ENCODE results near the gene ACR. TPM values are rescaled to one million over a fixed set of nuclear protein-coding genes. Genes with fewer than 3 reads are reported as not detected.

The ACR gene
- total RNA-seq, 2 donors from 2014 or later = 13.1 TPM; not detected in 1

GRCh38 chr22:50705219-50705691 lies 32.7 kb upstream of the ACR start:
- Histone ChIP-seq H3K9me3 (no peaks in the 10 kb centered on the region), H3K27ac (no peak overlapping the region), H3K4me1 (replicated peaks) (no peaks in the 10 kb centered on the region), H3K36me3 (no peaks in the 10 kb centered on the region), H3K4me3 (no peak overlapping the region), H3K27me3 (replicated peaks; ENCODE audit: insufficient read depth) (no peaks in the 10 kb centered on the region)
- DNase-seq (ENCODE audit: low spot score) = no peak
- WGBS = 15% methylated on average over 23 of the region's 23 CpGs
- intact Hi-C loops (cut with DNase I) = no loop called here
- TF ChIP-seq POLR2A (IDR thresholded peaks at IDR 0.05) (no peak), POLR2AphosphoS5 (IDR thresholded peaks at IDR 0.05) (no peak)
- TF ChIP-seq, protein P1, sequence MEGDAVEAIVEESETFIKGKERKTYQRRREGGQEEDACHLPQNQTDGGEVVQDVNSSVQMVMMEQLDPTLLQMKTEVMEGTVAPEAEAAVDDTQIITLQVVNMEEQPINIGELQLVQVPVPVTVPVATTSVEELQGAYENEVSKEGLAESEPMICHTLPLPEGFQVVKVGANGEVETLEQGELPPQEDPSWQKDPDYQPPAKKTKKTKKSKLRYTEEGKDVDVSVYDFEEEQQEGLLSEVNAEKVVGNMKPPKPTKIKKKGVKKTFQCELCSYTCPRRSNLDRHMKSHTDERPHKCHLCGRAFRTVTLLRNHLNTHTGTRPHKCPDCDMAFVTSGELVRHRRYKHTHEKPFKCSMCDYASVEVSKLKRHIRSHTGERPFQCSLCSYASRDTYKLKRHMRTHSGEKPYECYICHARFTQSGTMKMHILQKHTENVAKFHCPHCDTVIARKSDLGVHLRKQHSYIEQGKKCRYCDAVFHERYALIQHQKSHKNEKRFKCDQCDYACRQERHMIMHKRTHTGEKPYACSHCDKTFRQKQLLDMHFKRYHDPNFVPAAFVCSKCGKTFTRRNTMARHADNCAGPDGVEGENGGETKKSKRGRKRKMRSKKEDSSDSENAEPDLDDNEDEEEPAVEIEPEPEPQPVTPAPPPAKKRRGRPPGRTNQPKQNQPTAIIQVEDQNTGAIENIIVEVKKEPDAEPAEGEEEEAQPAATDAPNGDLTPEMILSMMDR (IDR thresholded peaks at IDR 0.05) = no peak

DNA sequence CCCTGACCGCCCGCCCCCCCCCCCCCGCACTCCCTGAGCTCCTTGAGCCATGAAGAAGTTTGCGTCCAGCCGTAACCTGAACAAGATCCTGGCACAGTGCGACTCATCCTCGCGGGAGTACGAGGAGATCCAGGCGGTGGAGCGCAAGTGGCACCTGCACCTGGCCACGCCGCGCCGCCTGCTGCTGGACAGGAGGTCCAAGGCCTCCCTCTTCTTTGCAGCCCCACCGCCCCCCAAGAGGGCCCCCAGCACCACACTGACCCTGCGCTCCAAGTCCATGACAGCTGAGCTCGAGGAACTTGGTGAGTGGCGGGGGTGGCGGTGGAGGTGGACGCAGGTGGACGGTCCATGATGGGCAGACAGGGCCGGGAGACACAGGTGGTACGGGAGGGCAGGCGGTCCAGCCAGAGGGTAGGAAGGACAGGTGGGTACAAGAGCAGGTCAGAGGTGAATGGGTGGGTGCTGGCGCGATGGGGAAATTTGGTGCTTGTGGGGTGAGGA lies 32.1 kb upstream of the ACR start:
- H3K36me3 ChIP-seq = no peaks in the 10 kb centered on the region
- no peaks in the 10 kb centered on the region for H3K9me3 ChIP-seq
- no peak for DNase-seq (ENCODE audit: low spot score)
- no peak overlapping the region for H3K27ac ChIP-seq
- no peak overlapping the region for H3K4me3 ChIP-seq
- WGBS = 85% methylated on average over 25 of the region's 27 CpGs
- intact Hi-C loops (cut with DNase I) = no loop called here
- no peaks in the 10 kb centered on the region for H3K27me3 ChIP-seq (replicated peaks; ENCODE audit: insufficient read depth)
- TF ChIP-seq, protein P1 (IDR thresholded peaks at IDR 0.05) = no peak
- TF ChIP-seq POLR2AphosphoS5 (IDR thresholded peaks at IDR 0.05) (no peak), POLR2A (IDR thresholded peaks at IDR 0.05) (no peak)
- H3K4me1 ChIP-seq (replicated peaks) = no peaks in the 10 kb centered on the region

DNA sequence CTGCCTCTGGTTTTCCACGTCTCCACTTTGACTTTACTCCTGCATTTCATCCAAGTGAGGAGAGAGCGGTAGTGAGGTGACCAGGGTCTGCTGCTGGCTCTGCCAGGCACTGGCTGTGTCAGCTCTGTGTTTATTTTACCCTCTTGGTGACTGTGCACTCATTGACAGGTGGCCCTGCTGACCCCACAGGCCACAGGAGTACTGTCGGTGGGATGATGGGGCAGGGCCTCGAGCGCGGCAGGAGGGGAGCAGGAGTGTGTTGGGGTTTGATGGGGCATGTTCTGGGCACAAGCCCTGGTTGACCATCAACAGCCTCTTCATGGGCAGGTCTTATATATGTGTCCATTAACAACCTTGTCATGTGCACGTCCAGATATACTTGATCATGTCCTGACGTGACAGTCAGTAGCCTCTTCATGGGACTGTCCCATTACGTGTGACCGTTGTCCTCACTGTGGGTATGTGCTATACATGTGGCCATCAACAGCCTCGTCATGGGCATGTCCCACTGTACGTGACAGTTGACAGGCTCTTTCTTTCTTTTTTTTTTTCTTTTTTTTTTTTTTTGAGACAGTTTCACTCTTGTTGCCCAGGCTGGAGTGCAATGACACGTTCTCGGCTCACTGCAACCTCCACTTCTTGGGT lies 31.4 kb upstream of the ACR start:
- Histone ChIP-seq H3K4me1 (replicated peaks) (no peaks in the 10 kb centered on the region), H3K4me3 (no peak overlapping the region), H3K27ac (no peak overlapping the region), H3K9me3 (no peaks in the 10 kb centered on the region), H3K27me3 (replicated peaks; ENCODE audit: insufficient read depth) (no peaks in the 10 kb centered on the region), H3K36me3 (no peaks in the 10 kb centered on the region)
- TF ChIP-seq, protein P1 (IDR thresholded peaks at IDR 0.05) = no peak
- no peak for TF ChIP-seq POLR2AphosphoS5 (IDR thresholded peaks at IDR 0.05)
- no peak for TF ChIP-seq POLR2A (IDR thresholded peaks at IDR 0.05)
- 93% methylated on average over 14 of the region's 14 CpGs for WGBS
- intact Hi-C loops (cut with DNase I) = no loop called here
- no peak for DNase-seq (ENCODE audit: low spot score)

DNA sequence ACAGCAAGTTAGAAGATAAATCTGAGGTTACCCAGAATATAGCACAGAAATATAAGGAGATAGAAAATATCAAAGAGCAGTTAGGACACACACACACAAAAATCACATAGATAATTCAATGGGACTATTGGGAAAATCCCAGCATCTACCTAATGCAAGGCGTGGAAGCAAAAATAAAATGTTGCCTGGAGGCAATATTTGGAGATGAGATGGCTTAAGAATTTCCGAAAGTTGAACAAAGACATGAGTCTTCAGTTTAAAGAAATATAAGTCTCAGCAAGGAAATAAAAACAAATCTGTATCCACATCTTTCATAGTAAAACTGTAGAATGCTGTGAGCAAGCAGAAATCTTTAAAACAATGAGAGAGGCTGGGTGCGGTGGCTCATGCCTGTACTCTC lies 29.5 kb upstream of the ACR start:
- no peak for TF ChIP-seq POLR2A (IDR thresholded peaks at IDR 0.05)
- Histone ChIP-seq H3K36me3 (no peaks in the 10 kb centered on the region), H3K27me3 (replicated peaks; ENCODE audit: insufficient read depth) (no peaks in the 10 kb centered on the region), H3K9me3 (no peaks in the 10 kb centered on the region), H3K4me1 (replicated peaks) (no peaks in the 10 kb centered on the region), H3K4me3 (no peak overlapping the region), H3K27ac (no peak overlapping the region)
- intact Hi-C loops (cut with DNase I) = no loop called here
- no peak for DNase-seq (ENCODE audit: low spot score)
- 89% methylated on average over 3 of the region's 3 CpGs for WGBS

DNA sequence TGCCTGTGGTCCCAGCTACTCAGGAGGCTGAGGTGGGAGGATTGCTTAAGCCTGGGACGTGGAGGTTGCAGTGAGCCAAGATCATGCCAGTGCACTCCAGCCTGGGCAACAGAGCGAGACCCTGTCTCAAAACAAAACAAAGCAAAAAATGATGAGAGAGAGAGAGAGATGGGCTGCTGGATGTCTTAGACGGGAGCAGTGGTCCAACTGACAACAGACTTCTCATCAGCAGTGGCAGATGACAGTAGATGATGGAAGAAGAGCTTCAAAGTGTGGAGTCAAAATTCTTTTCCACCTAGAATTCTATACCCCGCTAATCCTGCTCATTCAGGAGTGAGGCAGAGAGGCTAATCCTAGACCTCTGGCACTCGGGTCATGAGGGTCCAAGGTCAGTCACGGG lies 29.0 kb upstream of the ACR start:
- Histone ChIP-seq H3K4me3 (no peak overlapping the region), H3K4me1 (replicated peaks) (no peaks in the 10 kb centered on the region), H3K9me3 (no peaks in the 10 kb centered on the region), H3K27me3 (replicated peaks; ENCODE audit: insufficient read depth) (no peaks in the 10 kb centered on the region), H3K36me3 (no peaks in the 10 kb centered on the region), H3K27ac (no peak overlapping the region)
- intact Hi-C loops (cut with DNase I) = no loop called here
- no peak for DNase-seq (ENCODE audit: low spot score)
- 90% methylated on average over 6 of the region's 6 CpGs for WGBS
- TF ChIP-seq POLR2AphosphoS5 (IDR thresholded peaks at IDR 0.05) = no peak
- TF ChIP-seq POLR2A (IDR thresholded peaks at IDR 0.05) = no peak
- TF ChIP-seq, protein P1 (IDR thresholded peaks at IDR 0.05) = no peak
